Kasumi-1 (cell line): ENCODE data around the gene SESN2.

Experiments
- DNase-seq, 2 experiments: peaks; one replicate each; lab custom pipeline; 2025; lab: John Stamatoyannopoulos, UW

SESN2 gene

GRCh38 chr1:28282426-28283407 lies 23.4 kb downstream of the SESN2 start:
- peak; percentile 70 to 74 for DNase-seq

- peak; percentile 42 to 63 for DNase-seq
Measured at GRCh38 chr1:28286111-28286510, 26.8 kb downstream of the SESN2 start.

- no peak for DNase-seq
Measured at GRCh38 chr1:28288487-28288886, 29.2 kb downstream of the SESN2 start.

GRCh38 chr1:28290851-28291250 lies 31.5 kb downstream of the SESN2 start:
- DNase-seq = no peak

- no peak for DNase-seq
Measured at GRCh38 chr1:28291711-28292110, 32.4 kb downstream of the SESN2 start.

- no peak for DNase-seq
Measured at GRCh38 chr1:28295936-28296335, 36.6 kb downstream of the SESN2 start.

- DNase-seq = no peak
Measured at GRCh38 chr1:28296401-28297261, 37.3 kb downstream of the SESN2 start.

GRCh38 chr1:28297826-28298225 lies 38.5 kb downstream of the SESN2 start:
- no peak for DNase-seq

- DNase-seq = no peak
Measured at GRCh38 chr1:28298438-28298837, 39.1 kb downstream of the SESN2 start.

GRCh38 chr1:28301368-28302174 lies 42.3 kb downstream of the SESN2 start:
- no peak for DNase-seq

- no peak for DNase-seq
Measured at GRCh38 chr1:28302247-28302646, 42.9 kb downstream of the SESN2 start.

GRCh38 chr1:28306301-28306949 lies 47.1 kb downstream of the SESN2 start:
- DNase-seq = peak; percentile 11 to 23

GRCh38 chr1:28308750-28309149 lies 49.4 kb downstream of the SESN2 start:
- no peak for DNase-seq

- DNase-seq = no peak
Measured at GRCh38 chr1:28309702-28310101, 50.4 kb downstream of the SESN2 start.

GRCh38 chr1:28313702-28314546 lies 54.6 kb downstream of the SESN2 start:
- DNase-seq = no peak

GRCh38 chr1:28314547-28314941 lies 55.2 kb downstream of the SESN2 start:
- DNase-seq = peak; percentile 55 to 61

GRCh38 chr1:28317014-28317413 lies 57.7 kb downstream of the SESN2 start:
- DNase-seq = no peak

GRCh38 chr1:28322194-28322593 lies 62.9 kb downstream of the SESN2 start:
- no peak for DNase-seq

GRCh38 chr1:28323720-28324119 lies 64.4 kb downstream of the SESN2 start:
- peak in 1 of 2 experiments; percentile 5 for DNase-seq

GRCh38 chr1:28326515-28326914 lies 67.2 kb downstream of the SESN2 start:
- DNase-seq = peak; percentile 41 to 70
